Spleen (tissue), 11 donors: ENCODE results near the gene INPP1. TPM values are rescaled to one million over a fixed set of nuclear protein-coding genes. Genes with fewer than 3 reads are reported as not detected.

Experiments
- DNase-seq: peaks from one replicate; pipeline ENCODE4 v3.0.0-alpha.2; 2020
- H3K27ac ChIP-seq, 8 donors: fragments of 200-600 bp; sonication (generic) in 7 of 8; 1 replicate in 4 of 8; 2 replicates in 4 of 8; pipeline versions ENCODE4 v1.5.0 to v1.8.0; 2016 to 2021; ENCODE audit warnings: inconsistent platforms in 4 of 8, mild to moderate bottlenecking in 4 of 8, moderate library complexity in 1 of 8
- H3K27me3 ChIP-seq, 7 donors: fragments of 200-600 bp; sonication (generic) in 6 of 7; replicated peaks in 1 of 7; 1 replicate in 4 of 7; 2 replicates in 3 of 7; pipeline versions ENCODE4 v1.5.0 to v1.8.0; 2016 to 2021; ENCODE audit warnings: inconsistent platforms in 3 of 7, mild to moderate bottlenecking in 1 of 7
- H3K36me3 ChIP-seq, 6 donors: fragments of 200-600 bp; sonication (generic) in 5 of 6; 1 replicate in 4 of 6; 2 replicates in 2 of 6; pipeline versions ENCODE4 v1.5.0 to v1.8.0; 2016 to 2021; ENCODE audit warnings: inconsistent platforms in 2 of 6
- H3K4me1 ChIP-seq, 6 donors: fragments of 200-600 bp; sonication (generic) in 5 of 6; 1 replicate in 3 of 6; 2 replicates in 3 of 6; pipeline versions ENCODE4 v1.5.0 to v1.8.0; 2016 to 2021; ENCODE audit warnings: inconsistent platforms in 3 of 6
- H3K4me3 ChIP-seq, 8 donors: fragments of 200-600 bp; sonication (generic) in 7 of 8; 1 replicate in 4 of 8; 2 replicates in 4 of 8; pipeline versions ENCODE4 v1.5.0 to v1.8.0; 2016 to 2021; ENCODE audit warnings: inconsistent platforms in 4 of 8, mild to moderate bottlenecking in 4 of 8, moderate library complexity in 2 of 8
- H3K9me3 ChIP-seq, 8 donors: fragments of 200-600 bp; sonication (generic) in 7 of 8; 1 replicate in 4 of 8; 2 replicates in 4 of 8; pipeline versions ENCODE4 v1.5.0 to v1.8.0; 2016 to 2021; ENCODE audit warnings: inconsistent platforms in 4 of 8
- POLR2A ChIP-seq, 3 donors: fragments of 450-650 bp; IDR thresholded peaks; one replicate each; pipeline ENCODE4 v1.5.1; 2017; ENCODE audit warnings: antibody characterized with exemption in 3 of 3, mild to moderate bottlenecking in 1 of 3
- POLR2AphosphoS5 ChIP-seq, 3 donors: sonication (generic); formaldehyde crosslinking; IDR thresholded peaks; one replicate each; pipeline ENCODE4 v1.5.1; 2017; ENCODE audit warnings: antibody characterized with exemption in 3 of 3
- WGBS, 5 donors: extraction: QIAGEN DNeasy Blood & Tissue Kit in 3 of 5; methylation state at CpG; one replicate each; pipeline versions ENCODE4 v1.1.5 to v1.1.7; 2013 to 2018; 5-methylcytosine and 5-hydroxymethylcytosine counted together
- intact Hi-C: fragments of 100-400 bp; cut with DNase I; formaldehyde crosslinking; loops from one replicate; pipeline ENCODE4 v1.15.0; 2023; ENCODE audit warnings: low total_unique reads
- polyA plus RNA-seq, 3 donors: library from polyadenylated mRNA; stranded (reverse); fragments of 200-250 nt; gene quantifications; one replicate each; pipeline ENCODE4 v1.2.1, GENCODE V29; 2013
- total RNA-seq, 7 donors: library from RNA; depleted of rRNA in 3 of 7; stranded (reverse); fragments of >200 nt in 3 of 7; fragmentation: NEBNext Ultra II Directional in 4 of 7; extraction: Animal tissue kit (Norgen Biotek cat#: 25700) in 4 of 7; gene quantifications; one replicate each; pipeline versions ENCODE4 v1.1.0 to v1.2.1, GENCODE V29; 2016 to 2021
- TF ChIP-seq, protein P1 (sequence below), 11 experiments: fragments of 200-600 bp in 7 of 11; fragments of 450-650 bp in 4 of 11; sonication (generic) in 4 of 11; IDR thresholded peaks in 8 of 11; conservative IDR thresholded peaks in 3 of 11; 1 replicate in 7 of 11; 2 replicates in 4 of 11; pipeline versions ENCODE4 v1.4.0 to v1.8.0; 2016 to 2021; ENCODE audit warnings: antibody characterized with exemption in 11 of 11, inconsistent platforms in 4 of 11, mild to moderate bottlenecking in 1 of 11
- donor health status: healthy with polysubstance abuse.
- donor health status: DM: no; HTN: no; CAD: no; lungs with moderate emphysema.
- donor health status: DM: no; HTN: no; CAD: no.
- donor health status: Bipolar disorder and iron deficiency.
- donor health status: healthy.
- donor health status: DM: no; HTN: no; CAD: no.
- donor health status: DM: yes; HTN: yes; CAD: no.

The INPP1 gene
- total and polyA plus RNA-seq, 10 donors: 11.6 to 52.1 (median 27.8) TPM

DNA sequence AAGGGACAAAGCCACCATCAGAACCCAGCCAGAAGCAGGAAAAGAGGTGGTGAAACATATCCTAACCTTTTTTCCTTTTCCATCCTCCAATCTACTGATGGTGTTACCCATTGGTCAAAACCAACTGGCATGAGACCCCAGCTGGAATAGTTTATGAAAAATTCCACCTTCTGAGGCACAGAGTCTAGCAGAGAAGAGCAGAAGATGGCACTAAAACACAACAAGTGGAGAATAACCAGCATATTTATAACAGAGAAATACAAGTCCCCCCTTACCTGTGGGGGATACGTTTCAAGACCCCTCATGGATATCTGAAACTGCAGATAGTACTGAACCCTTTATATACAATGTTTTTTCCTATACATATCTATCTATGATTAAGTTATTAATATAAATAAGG lies 4.9 kb upstream of the INPP1 start:
- TF ChIP-seq, protein P1, sequence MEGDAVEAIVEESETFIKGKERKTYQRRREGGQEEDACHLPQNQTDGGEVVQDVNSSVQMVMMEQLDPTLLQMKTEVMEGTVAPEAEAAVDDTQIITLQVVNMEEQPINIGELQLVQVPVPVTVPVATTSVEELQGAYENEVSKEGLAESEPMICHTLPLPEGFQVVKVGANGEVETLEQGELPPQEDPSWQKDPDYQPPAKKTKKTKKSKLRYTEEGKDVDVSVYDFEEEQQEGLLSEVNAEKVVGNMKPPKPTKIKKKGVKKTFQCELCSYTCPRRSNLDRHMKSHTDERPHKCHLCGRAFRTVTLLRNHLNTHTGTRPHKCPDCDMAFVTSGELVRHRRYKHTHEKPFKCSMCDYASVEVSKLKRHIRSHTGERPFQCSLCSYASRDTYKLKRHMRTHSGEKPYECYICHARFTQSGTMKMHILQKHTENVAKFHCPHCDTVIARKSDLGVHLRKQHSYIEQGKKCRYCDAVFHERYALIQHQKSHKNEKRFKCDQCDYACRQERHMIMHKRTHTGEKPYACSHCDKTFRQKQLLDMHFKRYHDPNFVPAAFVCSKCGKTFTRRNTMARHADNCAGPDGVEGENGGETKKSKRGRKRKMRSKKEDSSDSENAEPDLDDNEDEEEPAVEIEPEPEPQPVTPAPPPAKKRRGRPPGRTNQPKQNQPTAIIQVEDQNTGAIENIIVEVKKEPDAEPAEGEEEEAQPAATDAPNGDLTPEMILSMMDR (IDR thresholded peaks at IDR 0.05 in 8 of 11, conservative IDR thresholded peaks at IDR 0.05 in 3 of 11): no peak
- TF ChIP-seq POLR2AphosphoS5 (IDR thresholded peaks at IDR 0.05) (no peak), POLR2A (IDR thresholded peaks at IDR 0.05) (no peak)
- intact Hi-C loops: no loop called here
- H3K27ac ChIP-seq: no peak overlapping the region
- no peak for DNase-seq
- H3K36me3 ChIP-seq: no peaks in the 10 kb centered on the region
- H3K27me3 ChIP-seq: no peaks in the 10 kb centered on the region
- peaks cover 0 to 13% (median 8%) of the 10 kb centered on the region in 6 donors for H3K4me1 ChIP-seq
- no peaks in the 10 kb centered on the region for H3K9me3 ChIP-seq
- no peak overlapping the region for H3K4me3 ChIP-seq
- WGBS, 5 donors: 76 to 88% (median 85%) methylated on average over 1 of the region's 1 CpG

DNA sequence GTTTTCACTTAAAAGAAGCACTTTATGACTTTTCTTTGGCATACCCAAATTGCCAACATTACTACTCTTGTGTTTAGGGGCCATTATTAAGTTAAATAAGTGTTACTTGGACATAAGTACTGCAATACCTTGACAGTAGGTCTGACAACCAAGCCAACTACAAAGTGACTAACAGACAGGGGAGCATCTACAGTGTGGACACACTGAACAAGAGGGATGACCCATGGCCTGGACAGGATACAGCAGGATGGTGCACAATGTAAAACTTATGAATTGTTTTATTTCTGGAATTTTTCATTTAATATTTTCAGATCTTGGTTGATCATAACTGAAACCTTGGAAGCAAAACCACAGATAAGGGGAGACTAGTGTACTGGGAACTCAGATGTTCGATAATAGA lies 4.0 kb upstream of the INPP1 start:
- no peak for DNase-seq
- intact Hi-C loops: no loop called here
- peaks cover 0 to 21% (median 9%) of the 10 kb centered on the region in 6 donors for H3K4me1 ChIP-seq
- no peaks in the 10 kb centered on the region for H3K27me3 ChIP-seq
- H3K4me3 ChIP-seq: no peak overlapping the region
- TF ChIP-seq POLR2AphosphoS5 (IDR thresholded peaks at IDR 0.05) (no peak), POLR2A (IDR thresholded peaks at IDR 0.05) (no peak)
- TF ChIP-seq, protein P1 (IDR thresholded peaks at IDR 0.05 in 8 of 11, conservative IDR thresholded peaks at IDR 0.05 in 3 of 11): no peak
- 76 to 94% (median 88%) methylated on average over 1 of the region's 1 CpG for WGBS, 5 donors
- no peak overlapping the region for H3K27ac ChIP-seq
- H3K9me3 ChIP-seq: no peaks in the 10 kb centered on the region
- no peaks in the 10 kb centered on the region for H3K36me3 ChIP-seq

DNA sequence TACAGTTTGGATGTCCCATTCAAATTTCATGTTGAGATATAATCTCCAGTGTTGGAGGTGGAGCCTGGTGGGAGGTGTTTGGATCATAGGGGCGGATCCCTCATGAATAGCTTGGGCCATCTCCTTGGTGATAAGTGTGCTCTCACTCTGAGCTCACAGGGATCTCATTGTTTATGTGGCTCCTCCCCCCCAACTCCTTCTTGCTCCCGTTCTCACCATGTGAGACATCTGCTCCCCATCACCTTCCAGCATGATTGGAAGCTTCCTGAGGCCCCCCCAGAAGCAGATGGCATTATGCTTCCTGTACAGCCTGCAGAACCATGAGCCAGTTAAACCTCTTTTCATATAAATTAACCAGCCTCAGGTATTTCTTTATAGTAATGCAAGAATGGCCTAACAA lies 3.0 kb upstream of the INPP1 start:
- Histone ChIP-seq H3K36me3 (no peaks in the 10 kb centered on the region), H3K27me3 (no peaks in the 10 kb centered on the region), H3K27ac (no peak overlapping the region), H3K4me1 (peaks cover 0 to 31% (median 18%) of the 10 kb centered on the region in 6 donors), H3K9me3 (no peaks in the 10 kb centered on the region), H3K4me3 (no peak overlapping the region)
- TF ChIP-seq POLR2AphosphoS5 (IDR thresholded peaks at IDR 0.05) (no peak), POLR2A (IDR thresholded peaks at IDR 0.05) (no peak)
- TF ChIP-seq, protein P1 (IDR thresholded peaks at IDR 0.05 in 8 of 11, conservative IDR thresholded peaks at IDR 0.05 in 3 of 11): no peak
- intact Hi-C loops: no loop called here
- 48 to 93% (median 74%) methylated on average over 2 of the region's 2 CpGs for WGBS, 5 donors
- no peak for DNase-seq

DNA sequence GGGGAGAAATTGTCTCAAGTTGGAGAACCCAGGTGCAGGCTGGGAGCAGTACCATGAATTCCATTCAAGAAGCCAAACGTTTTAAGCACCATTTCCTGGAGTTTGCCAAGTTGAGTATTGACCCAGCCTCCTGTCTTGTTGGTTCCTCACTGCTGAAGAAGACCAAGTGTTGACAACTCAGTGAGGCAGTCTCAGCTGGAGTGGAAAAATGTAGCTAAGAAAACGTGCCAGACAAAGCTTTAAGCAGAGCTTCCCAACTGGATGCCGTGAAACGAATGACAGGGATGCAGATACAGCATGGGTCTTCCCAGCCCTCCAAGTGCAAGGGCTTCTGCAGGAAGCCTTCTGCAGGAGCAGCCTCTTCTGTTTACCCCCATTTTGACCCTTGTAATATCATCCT lies 778 bp upstream of the INPP1 start:
- Histone ChIP-seq H3K4me3 (no peak overlapping the region), H3K27ac (peak overlapping the region in 7 of 8 donors; percentile 91 to 96 (median 94)), H3K4me1 (peaks cover 0 to 42% (median 24%) of the 10 kb centered on the region in 6 donors), H3K36me3 (no peaks in the 10 kb centered on the region), H3K27me3 (no peaks in the 10 kb centered on the region), H3K9me3 (no peaks in the 10 kb centered on the region)
- DNase-seq: no peak
- TF ChIP-seq POLR2AphosphoS5 (IDR thresholded peaks at IDR 0.05) (no peak), POLR2A (IDR thresholded peaks at IDR 0.05) (no peak)
- TF ChIP-seq, protein P1 (IDR thresholded peaks at IDR 0.05 in 8 of 11, conservative IDR thresholded peaks at IDR 0.05 in 3 of 11): no peak
- intact Hi-C loops: no loop called here
- 54 to 65% (median 61%) methylated on average over 4 of the region's 4 CpGs for WGBS, 5 donors
